Parathyroid adenoma (tissue), 2 donors: ENCODE results near the gene RAB1A.
"Not testable (repeated sequence)": the region's sequence is repeated elsewhere in the genome, so short reads cannot be mapped to it uniquely, and the experiment has no call there.

Experiments used
- H2AFZ ChIP-seq: fragments of 300-600 bp; sonication (generic); one replicate; pipeline ENCODE4 v1.7.0; 2017; ENCODE audit warnings: antibody characterized with exemption, mild to moderate bottlenecking
- H3K27ac ChIP-seq: fragments of 300-600 bp; sonication (generic); one replicate; pipeline ENCODE4 v1.7.0; 2017
- H3K27me3 ChIP-seq: fragments of 300-600 bp; sonication (generic); one replicate; pipeline ENCODE4 v1.7.0; 2017; ENCODE audit warnings: low read length; ENCODE audit not compliant: control insufficient read depth, insufficient read depth
- H3K36me3 ChIP-seq: fragments of 300-600 bp; sonication (generic); one replicate; pipeline ENCODE4 v1.7.0; 2017; ENCODE audit warnings: low read length; ENCODE audit not compliant: control insufficient read depth, insufficient read depth
- H3K4me1 ChIP-seq: fragments of 300-600 bp; sonication (generic); one replicate; pipeline ENCODE4 v1.7.0; 2017; ENCODE audit warnings: control low read depth
- H3K4me2 ChIP-seq: fragments of 300-600 bp; sonication (generic); one replicate; pipeline ENCODE4 v1.7.0; 2017; ENCODE audit warnings: low read length
- H3K4me3 ChIP-seq: fragments of 300-600 bp; sonication (generic); one replicate; pipeline ENCODE4 v1.7.0; 2017; ENCODE audit warnings: low read depth, low read length
- H3K79me2 ChIP-seq: fragments of 300-600 bp; sonication (generic); one replicate; pipeline ENCODE4 v1.7.0; 2017; ENCODE audit warnings: control low read depth
- H3K9ac ChIP-seq: fragments of 300-600 bp; sonication (generic); one replicate; pipeline ENCODE4 v1.7.0; 2017; ENCODE audit warnings: mild to moderate bottlenecking
- H3K9me3 ChIP-seq: fragments of 300-600 bp; sonication (generic); one replicate; pipeline ENCODE4 v1.7.0; 2017; ENCODE audit warnings: low read length; ENCODE audit not compliant: control insufficient read depth
- CTCF ChIP-seq: fragments of 300-600 bp; sonication (generic); IDR thresholded peaks from one replicate; pipeline ENCODE4 v1.7.0; 2017; ENCODE audit warnings: antibody characterized with exemption, mild to moderate bottlenecking
- donor health status: primary hyperparathyroidism.

RAB1A gene

GRCh38 chr2:65137197-65137775 lies 7.4 kb upstream of the RAB1A start:
- no peaks in the 10 kb centered on the region for H3K4me1 ChIP-seq

GRCh38 chr2:65136253-65136652 lies 6.3 kb upstream of the RAB1A start:
- H3K4me3 ChIP-seq, result no peak overlapping the region
- no peaks in the 10 kb centered on the region for H3K27me3 ChIP-seq
- H3K9me3 ChIP-seq, result no peaks in the 10 kb centered on the region
- H3K4me1 ChIP-seq, result no peaks in the 10 kb centered on the region
- H2AFZ ChIP-seq, result no peak overlapping the region
- no peak overlapping the region for H3K4me2 ChIP-seq
- no peak for TF ChIP-seq CTCF
- no peak overlapping the region for H3K27ac ChIP-seq
- H3K9ac ChIP-seq, result no peak overlapping the region
- no peaks in the 10 kb centered on the region for H3K79me2 ChIP-seq
- no peaks in the 10 kb centered on the region for H3K36me3 ChIP-seq

More at GRCh38 chr2:65137197-65137775, 7.4 kb upstream of the RAB1A start:
- H2AFZ ChIP-seq, result no peak overlapping the region
- no peak overlapping the region for H3K27ac ChIP-seq
- no peak overlapping the region for H3K9ac ChIP-seq
- H3K4me3 ChIP-seq, result no peak overlapping the region
- no peaks in the 10 kb centered on the region for H3K79me2 ChIP-seq
- H3K36me3 ChIP-seq, result no peaks in the 10 kb centered on the region
- H3K4me2 ChIP-seq, result no peak overlapping the region
- no peaks in the 10 kb centered on the region for H3K9me3 ChIP-seq
- no peaks in the 10 kb centered on the region for H3K27me3 ChIP-seq
- TF ChIP-seq CTCF, result no peak

GRCh38 chr2:65134158-65134557 lies 4.3 kb upstream of the RAB1A start:
- H3K9me3 ChIP-seq, result no peaks in the 10 kb centered on the region
- H3K27me3 ChIP-seq, result no peaks in the 10 kb centered on the region
- H3K27ac ChIP-seq, result no peak overlapping the region
- no peaks in the 10 kb centered on the region for H3K36me3 ChIP-seq
- H3K79me2 ChIP-seq, result peaks cover 5% of the 10 kb centered on the region
- H3K4me3 ChIP-seq, result no peak overlapping the region
- H3K4me1 ChIP-seq, result no peaks in the 10 kb centered on the region
- no peak for TF ChIP-seq CTCF
- no peak overlapping the region for H3K4me2 ChIP-seq
- H2AFZ ChIP-seq, result peak overlapping the region; percentile 15
- H3K9ac ChIP-seq, result no peak overlapping the region

- Histone ChIP-seq H3K27ac (no peak overlapping the region), H3K4me3 (no peak overlapping the region), H3K9ac (no peak overlapping the region), H3K36me3 (no peaks in the 10 kb centered on the region), H3K4me2 (no peak overlapping the region), H2AFZ (peak overlapping the region; percentile 15), H3K79me2 (peaks cover 11% of the 10 kb centered on the region), H3K27me3 (no peaks in the 10 kb centered on the region), H3K9me3 (no peaks in the 10 kb centered on the region), H3K4me1 (no peaks in the 10 kb centered on the region)
- TF ChIP-seq CTCF, result no peak
Measured at GRCh38 chr2:65133626-65134025, 3.7 kb upstream of the RAB1A start.

- not testable (repeated sequence) for H3K4me1 ChIP-seq, H3K27ac ChIP-seq, H3K9ac ChIP-seq, H3K9me3 ChIP-seq, H3K4me2 ChIP-seq, H3K36me3 ChIP-seq, H3K4me3 ChIP-seq, H3K27me3 ChIP-seq, H2AFZ ChIP-seq
- peaks cover 14% of the 10 kb centered on the region for H3K79me2 ChIP-seq
Measured at GRCh38 chr2:65132930-65133329, 3.0 kb upstream of the RAB1A start.
